Skin of body (tissue), 2 donors: ENCODE data around the gene ESR1. TPM values are rescaled to one million over a fixed set of nuclear protein-coding genes. Genes with fewer than 3 reads are reported as not detected.
"Not testable (repeated sequence)": the region's sequence is repeated elsewhere in the genome, so short reads cannot be mapped to it uniquely, and the experiment has no call there.

Experiments used
- DNase-seq: peaks from one replicate; lab custom pipeline; 2025; lab: John Stamatoyannopoulos, UW
- total RNA-seq: library from RNA; depleted of rRNA; stranded (reverse); fragments of >200 nt; gene quantifications from one replicate; pipeline ENCODE4 v1.2.3, GENCODE V29; 2014

ESR1 gene
- total RNA-seq, 1 donor from 2014 or later = 2.2 TPM

GRCh38 chr6:152052061-152052460, 244.6 kb downstream of the ESR1 start:
- DNase-seq = no peak

GRCh38 chr6:152053332-152053731, 245.8 kb downstream of the ESR1 start:
- no peak for DNase-seq

- DNase-seq = no peak
These were observed 247.0 kb downstream of the ESR1 start for GRCh38 chr6:152054441-152054840.

- no peak for DNase-seq
These were observed 248.0 kb downstream of the ESR1 start for GRCh38 chr6:152055517-152055916.

GRCh38 chr6:152057832-152058498, 250.5 kb downstream of the ESR1 start:
- no peak for DNase-seq

- DNase-seq = no peak
These were observed 252.4 kb downstream of the ESR1 start for GRCh38 chr6:152059909-152060308.

GRCh38 chr6:152062476-152062875, 255.0 kb downstream of the ESR1 start:
- no peak for DNase-seq

GRCh38 chr6:152063170-152063921, 255.9 kb downstream of the ESR1 start:
- DNase-seq = no peak

GRCh38 chr6:152068622-152069261, 261.3 kb downstream of the ESR1 start:
- DNase-seq = no peak

- no peak for DNase-seq
These were observed 263.1 kb downstream of the ESR1 start for GRCh38 chr6:152070556-152070955.

- DNase-seq = no peak
These were observed 263.8 kb downstream of the ESR1 start for GRCh38 chr6:152071318-152071717.

- DNase-seq = no peak
These were observed 264.4 kb downstream of the ESR1 start for GRCh38 chr6:152071843-152072242.

GRCh38 chr6:152076242-152076641, 268.8 kb downstream of the ESR1 start:
- DNase-seq = not testable (repeated sequence)

GRCh38 chr6:152078001-152078400, 270.5 kb downstream of the ESR1 start:
- no peak for DNase-seq

- no peak for DNase-seq
These were observed 271.3 kb downstream of the ESR1 start for GRCh38 chr6:152078804-152079203.

GRCh38 chr6:152085451-152085921, 278.0 kb downstream of the ESR1 start:
- no peak for DNase-seq

- DNase-seq = no peak
These were observed 278.9 kb downstream of the ESR1 start for GRCh38 chr6:152086223-152086873.

GRCh38 chr6:152087096-152087495, 279.6 kb downstream of the ESR1 start:
- no peak for DNase-seq

GRCh38 chr6:152087701-152088100, 280.2 kb downstream of the ESR1 start:
- DNase-seq = no peak

GRCh38 chr6:152089992-152090391, 282.5 kb downstream of the ESR1 start:
- DNase-seq = no peak

- DNase-seq = peak; percentile 12
These were observed 283.7 kb downstream of the ESR1 start for GRCh38 chr6:152091201-152091600.

GRCh38 chr6:152091851-152092341, 284.4 kb downstream of the ESR1 start:
- DNase-seq = no peak
